Glomerular visceral epithelial cell (primary cell): Measurements from ENCODE around the gene CEP68.

Experiments
- DNase-seq: peaks from one replicate; pipeline ENCODE4 v3.0.0-alpha.2; 2016; ENCODE audit errors: extremely low spot score

Gene CEP68

GRCh38 chr2:65079017-65079416 is 22.8 kb downstream of the CEP68 start:
- DNase-seq = no peak

GRCh38 chr2:65081232-65081685 is 25.0 kb downstream of the CEP68 start:
- DNase-seq = no peak

GRCh38 chr2:65085148-65085547 is 28.9 kb downstream of the CEP68 start:
- DNase-seq = no peak

- no peak for DNase-seq
Observed at GRCh38 chr2:65092791-65093190, 36.6 kb downstream of the CEP68 start.

GRCh38 chr2:65093211-65093610 is 37.0 kb downstream of the CEP68 start:
- DNase-seq = no peak

- DNase-seq = no peak
Observed at GRCh38 chr2:65096948-65097347, 40.7 kb downstream of the CEP68 start.

- no peak for DNase-seq
Observed at GRCh38 chr2:65097844-65098243, 41.6 kb downstream of the CEP68 start.

GRCh38 chr2:65098741-65099140 is 42.5 kb downstream of the CEP68 start:
- DNase-seq = no peak

- DNase-seq = no peak
Observed at GRCh38 chr2:65101071-65101470, 44.9 kb downstream of the CEP68 start.

- no peak for DNase-seq
Observed at GRCh38 chr2:65103013-65103715, 46.9 kb downstream of the CEP68 start.

- DNase-seq = no peak
Observed at GRCh38 chr2:65107530-65107929, 51.3 kb downstream of the CEP68 start.

- no peak for DNase-seq
Observed at GRCh38 chr2:65108780-65109179, 52.6 kb downstream of the CEP68 start.

- DNase-seq = no peak
Observed at GRCh38 chr2:65112633-65113032, 56.4 kb downstream of the CEP68 start.

GRCh38 chr2:65113229-65113628 is 57.0 kb downstream of the CEP68 start:
- DNase-seq = no peak

- DNase-seq = no peak
Observed at GRCh38 chr2:65113816-65114215, 57.6 kb downstream of the CEP68 start.

GRCh38 chr2:65114921-65115320 is 58.7 kb downstream of the CEP68 start:
- DNase-seq = no peak

- no peak for DNase-seq
Observed at GRCh38 chr2:65116645-65117044, 60.4 kb downstream of the CEP68 start.

- DNase-seq = no peak
Observed at GRCh38 chr2:65120990-65121693, 64.9 kb downstream of the CEP68 start.

GRCh38 chr2:65122313-65122712 is 66.1 kb downstream of the CEP68 start:
- DNase-seq = no peak

GRCh38 chr2:65125457-65125856 is 69.2 kb downstream of the CEP68 start:
- peak; percentile 14 for DNase-seq

GRCh38 chr2:65128297-65129190 is 72.3 kb downstream of the CEP68 start:
- DNase-seq = peak; percentile 6

GRCh38 chr2:65129286-65129825 is 73.1 kb downstream of the CEP68 start:
- DNase-seq = peak; percentile 19
